ENCODE measurements around the gene ZP1. TPM values are rescaled to one million over a fixed set of nuclear protein-coding genes. Genes with fewer than 3 reads are reported as not detected.

Gene ZP1
- total and polyA plus RNA-seq, 2 of the 8 experiments (the other 6 are each of a cell fraction or from before 2014, with no cell fraction given) = not detected

DNA sequence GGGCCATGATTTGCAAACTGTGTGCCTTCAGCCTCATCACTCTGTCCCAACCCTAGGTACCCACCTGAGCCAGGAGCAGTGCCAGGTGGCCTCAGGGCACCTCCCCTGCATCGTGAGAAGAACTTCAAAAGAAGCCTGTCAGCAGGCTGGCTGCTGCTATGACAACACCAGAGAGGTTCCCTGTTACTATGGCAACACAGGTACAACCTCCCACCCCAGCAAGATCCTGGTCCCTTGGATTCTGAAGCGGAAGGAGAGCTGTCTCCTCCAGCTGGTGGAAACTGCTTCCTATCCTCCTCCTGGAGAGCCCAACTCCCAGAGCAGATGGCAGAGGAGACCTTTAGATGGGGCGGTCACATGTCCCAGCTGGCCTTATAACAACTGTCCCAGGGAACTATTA lies 2.9 kb downstream of the ZP1 start:
- CTCF ChIA-PET (ENCODE audit: partially characterized antibody) = interaction anchor here (1.1 to 9.5 kb wide), 10 partner anchors 10 to 528 kb away, joined by 3 to 52 read pairs (median 6); partner anchors contain the start of gene PTGDR2
- 67% methylated on average over 3 of the region's 3 CpGs; no CpG with 5 or more reads in 1 of the 2 experiments for WGBS, 2 experiments (ENCODE audit: extremely low coverage in 1 of 2, insufficient coverage in 1 of 2, insufficient read length in 1 of 2, insufficient replicate concordance in 2 of 2, low coverage in 1 of 2, low lambda C conversion rate in 2 of 2, missing lambda C conversion rate in 1 of 2)
- TF ChIP-seq, protein P1, sequence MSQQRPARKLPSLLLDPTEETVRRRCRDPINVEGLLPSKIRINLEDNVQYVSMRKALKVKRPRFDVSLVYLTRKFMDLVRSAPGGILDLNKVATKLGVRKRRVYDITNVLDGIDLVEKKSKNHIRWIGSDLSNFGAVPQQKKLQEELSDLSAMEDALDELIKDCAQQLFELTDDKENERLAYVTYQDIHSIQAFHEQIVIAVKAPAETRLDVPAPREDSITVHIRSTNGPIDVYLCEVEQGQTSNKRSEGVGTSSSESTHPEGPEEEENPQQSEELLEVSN (IDR thresholded peaks at IDR 0.05) = no peak
- TF ChIP-seq ASH2L (IDR thresholded peaks at IDR 0.05; ENCODE audit: low read length) (no peak), KDM1A (IDR thresholded peaks at IDR 0.05; ENCODE audit: borderline replicate concordance, low read length) (no peak), TBP (IDR thresholded peaks at IDR 0.05; ENCODE audit: low read depth, low read length) (no peak), RNF2 (IDR thresholded peaks at IDR 0.05; ENCODE audit: borderline replicate concordance, low read depth, low read length, missing control alignments, poor library complexity, severe bottlenecking) (no peak), RFX5 (IDR thresholded peaks at IDR 0.05; ENCODE audit: borderline replicate concordance, low read depth, low read length) (no peak), SRF (IDR thresholded peaks at IDR 0.05; ENCODE audit: low read depth, low read length) (no peak), SP4 (IDR thresholded peaks at IDR 0.05; ENCODE audit: low read length) (no peak), EZH2 (IDR thresholded peaks at IDR 0.05; ENCODE audit: low read depth, low read length, severe bottlenecking) (no peak), HDAC6 (IDR thresholded peaks at IDR 0.05; ENCODE audit: low read depth, low read length) (no peak), JUND (IDR thresholded peaks at IDR 0.05; ENCODE audit: low read length) (no peak)
- TF ChIP-seq, protein P2, sequence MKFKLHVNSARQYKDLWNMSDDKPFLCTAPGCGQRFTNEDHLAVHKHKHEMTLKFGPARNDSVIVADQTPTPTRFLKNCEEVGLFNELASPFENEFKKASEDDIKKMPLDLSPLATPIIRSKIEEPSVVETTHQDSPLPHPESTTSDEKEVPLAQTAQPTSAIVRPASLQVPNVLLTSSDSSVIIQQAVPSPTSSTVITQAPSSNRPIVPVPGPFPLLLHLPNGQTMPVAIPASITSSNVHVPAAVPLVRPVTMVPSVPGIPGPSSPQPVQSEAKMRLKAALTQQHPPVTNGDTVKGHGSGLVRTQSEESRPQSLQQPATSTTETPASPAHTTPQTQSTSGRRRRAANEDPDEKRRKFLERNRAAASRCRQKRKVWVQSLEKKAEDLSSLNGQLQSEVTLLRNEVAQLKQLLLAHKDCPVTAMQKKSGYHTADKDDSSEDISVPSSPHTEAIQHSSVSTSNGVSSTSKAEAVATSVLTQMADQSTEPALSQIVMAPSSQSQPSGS (IDR thresholded peaks at IDR 0.05; ENCODE audit: low read length) = no peak

More for the DNA sequence above, 2.9 kb downstream of the ZP1 start:
- no peak overlapping the region for H3K9ac ChIP-seq (replicated peaks in 1 of 4; ENCODE audit: extremely low read depth in 1 of 4, low read depth in 3 of 4, low read length in 3 of 4)
- no peaks in the 10 kb centered on the region for H4K20me1 ChIP-seq (replicated peaks in 1 of 2; ENCODE audit: control insufficient read depth in 1 of 2, insufficient read depth in 2 of 2, low read length in 2 of 2)
- no peak overlapping the region for H3K23ac ChIP-seq (ENCODE audit: insufficient read length)
- H2BK20ac ChIP-seq (ENCODE audit: low read length) = no peak overlapping the region
- no peaks in the 10 kb centered on the region for H3K36me3 ChIP-seq (ENCODE audit: control insufficient read depth in 2 of 4, insufficient read depth in 4 of 4, low read length in 3 of 4)
- H3K18ac ChIP-seq (ENCODE audit: extremely low read depth, low read length) = no peak overlapping the region
- no peak overlapping the region for H2BK12ac ChIP-seq (ENCODE audit: low read depth, low read length)
- no peak for FAIRE-seq
- no peak overlapping the region for H3K4ac ChIP-seq (replicated peaks; ENCODE audit: insufficient read length, low read depth, low read length)
- no peak overlapping the region for H2BK5ac ChIP-seq (ENCODE audit: low read depth, low read length)
- DNase-seq (ENCODE audit: low read depth in 1 of 2, low spot score in 2 of 2) = no peak
- H4K5ac ChIP-seq (ENCODE audit: insufficient read length, low read depth, low read length) = no peak overlapping the region
- no peaks in the 10 kb centered on the region for H3K79me2 ChIP-seq (ENCODE audit: control insufficient read depth in 1 of 2, insufficient read depth in 2 of 2, low read length in 2 of 2)
- H3K56ac ChIP-seq (replicated peaks; ENCODE audit: insufficient read length, low read depth, low read length) = no peak overlapping the region
- no peaks in the 10 kb centered on the region for H3K27me3 ChIP-seq (replicated peaks in 1 of 4; ENCODE audit: control insufficient read depth in 3 of 4, extremely low read depth in 1 of 4, insufficient read depth in 3 of 4, low read length in 3 of 4)
- H3K4me1 ChIP-seq (replicated peaks in 1 of 4; ENCODE audit: control insufficient read depth in 3 of 4, insufficient read depth in 4 of 4, low read length in 3 of 4) = peaks cover 0 to 4% (median 0%) of the 10 kb centered on the region in 4 experiments; a peak in 4 of 7 replicates
- no peak overlapping the region for H4K91ac ChIP-seq (replicated peaks; ENCODE audit: insufficient read length, low read length)
- no peak overlapping the region for H2BK15ac ChIP-seq (ENCODE audit: low read length)
- no peaks in the 10 kb centered on the region for H3K79me1 ChIP-seq (ENCODE audit: low read depth, low read length)
- H3K27ac ChIP-seq (ENCODE audit: low read depth, low read length) = no peak overlapping the region
- H3K23me2 ChIP-seq (ENCODE audit: low read depth, low read length) = no peaks in the 10 kb centered on the region
- H3K14ac ChIP-seq (ENCODE audit: insufficient read length) = no peak overlapping the region
- POLR2A ChIA-PET (ENCODE audit: partially characterized antibody) = interaction anchor here (2.3 to 4.2 kb wide), 2 partner anchors 19 to 35 kb away, joined by 6 to 20 read pairs; no protein-coding TSS in a partner anchor
- H4K8ac ChIP-seq (ENCODE audit: extremely low read depth, insufficient read depth, low read length) = no peak overlapping the region
- no peak overlapping the region for H2AFZ ChIP-seq (ENCODE audit: low read length)
- H3K4me3 ChIP-seq (ENCODE audit: extremely low read depth in 1 of 4, insufficient read depth in 2 of 4, low read depth in 3 of 4, low read length in 4 of 4) = no peak overlapping the region
- H3K9me3 ChIP-seq (ENCODE audit: insufficient read depth in 2 of 2, low read depth in 1 of 2, low read length in 1 of 2) = no peaks in the 10 kb centered on the region
- no peak overlapping the region for H2AK5ac ChIP-seq (ENCODE audit: low read depth, low read length)
- H3K4me2 ChIP-seq (ENCODE audit: insufficient read depth in 1 of 2, low read depth in 2 of 2, low read length in 2 of 2) = no peak overlapping the region
- H2BK120ac ChIP-seq (replicated peaks; ENCODE audit: low read depth, low read length) = no peak overlapping the region
